Colonic mucosa (tissue), 4 donors: Measurements from ENCODE around the gene ZC3H4. TPM values are rescaled to one million over a fixed set of nuclear protein-coding genes. Genes with fewer than 3 reads are reported as not detected.

Experiments
- DNase-seq: peaks from one replicate; pipeline ENCODE4 v3.0.0-alpha.2; 2020
- H3K27ac ChIP-seq: fragments of 200-600 bp; one replicate; pipeline ENCODE4 v1.8.0; 2021
- H3K27me3 ChIP-seq: fragments of 200-600 bp; one replicate; pipeline ENCODE4 v1.8.0; 2021
- H3K36me3 ChIP-seq: fragments of 200-600 bp; one replicate; pipeline ENCODE4 v1.8.0; 2021
- H3K4me1 ChIP-seq: fragments of 200-600 bp; one replicate; pipeline ENCODE4 v1.8.0; 2021; ENCODE audit warnings: mild to moderate bottlenecking
- H3K4me3 ChIP-seq: fragments of 200-600 bp; one replicate; pipeline ENCODE4 v1.8.0; 2021
- H3K9ac ChIP-seq, 2 donors: one replicate each; pipeline ENCODE4 v1.7.0; 2013; ENCODE audit warnings: control low read depth in 2 of 2, low read depth in 2 of 2, low read length in 2 of 2
- H3K9me3 ChIP-seq: fragments of 200-600 bp; one replicate; pipeline ENCODE4 v1.8.0; 2021
- intact Hi-C: fragments of 100-400 bp; cut with DNase I; formaldehyde crosslinking; loops from one replicate; pipeline ENCODE4 v1.14.1; 2022
- total RNA-seq, 2 donors: library from RNA; stranded (reverse); fragmentation: NEBNext Ultra II Directional in 1 of 2; extraction: Animal tissue kit (Norgen Biotek cat#: 25700) in 1 of 2; gene quantifications; one replicate each; pipeline ENCODE4 v1.2.1, GENCODE V29; 2021
- TF ChIP-seq, protein P1 (sequence below): fragments of 200-600 bp; IDR thresholded peaks from one replicate; pipeline ENCODE4 v1.8.0; 2022; ENCODE audit warnings: antibody characterized with exemption, mild to moderate bottlenecking
- donor health status: healthy.
- donor health status: DM: no; HTN: no; CAD: no.
- donor health status: DM: no; HTN: no; CAD: no.

Gene ZC3H4
- total RNA-seq, 2 donors from 2014 or later, result 27.2 to 62.2 TPM

DNA sequence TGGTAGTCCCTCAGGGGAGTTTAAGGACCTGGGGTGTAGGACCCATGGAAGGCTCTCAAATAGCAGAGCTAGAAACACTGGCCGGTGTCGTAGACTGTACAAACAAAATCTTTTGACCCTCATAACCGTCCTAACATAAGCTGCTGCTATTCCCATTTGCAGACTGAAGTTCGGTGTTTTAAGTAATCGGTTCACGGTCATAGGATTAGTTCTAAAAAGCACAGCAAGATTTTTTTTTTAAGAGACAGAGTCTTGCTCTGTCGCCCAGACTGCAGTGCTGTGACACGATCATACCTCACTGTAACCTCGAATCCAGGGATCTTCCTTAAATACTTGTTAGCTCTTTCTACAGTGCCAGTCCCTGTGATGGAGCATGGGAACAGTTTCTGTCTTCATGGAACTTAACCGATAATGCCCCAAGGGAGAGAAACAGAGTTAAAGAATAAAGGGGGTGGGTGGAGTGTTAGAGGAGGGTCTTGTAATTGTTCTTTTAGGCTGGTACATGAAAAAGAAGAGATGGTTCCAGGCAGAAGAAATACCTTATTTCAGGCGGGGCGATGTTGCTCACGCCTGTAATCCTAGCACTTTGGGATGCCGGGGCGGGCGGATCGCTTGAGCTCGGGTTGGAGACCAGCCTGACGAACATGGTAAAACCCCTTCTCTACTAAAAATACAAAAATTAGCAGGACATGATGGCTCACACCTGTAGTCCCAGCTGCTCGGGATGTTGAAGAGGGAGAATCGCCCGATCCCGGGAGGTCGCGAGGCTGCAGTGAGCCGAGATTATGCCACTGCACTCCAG, 475 bp upstream of the ZC3H4 start:
- peak overlapping the region; percentile 81 for H3K4me3 ChIP-seq
- TF ChIP-seq, protein P1, sequence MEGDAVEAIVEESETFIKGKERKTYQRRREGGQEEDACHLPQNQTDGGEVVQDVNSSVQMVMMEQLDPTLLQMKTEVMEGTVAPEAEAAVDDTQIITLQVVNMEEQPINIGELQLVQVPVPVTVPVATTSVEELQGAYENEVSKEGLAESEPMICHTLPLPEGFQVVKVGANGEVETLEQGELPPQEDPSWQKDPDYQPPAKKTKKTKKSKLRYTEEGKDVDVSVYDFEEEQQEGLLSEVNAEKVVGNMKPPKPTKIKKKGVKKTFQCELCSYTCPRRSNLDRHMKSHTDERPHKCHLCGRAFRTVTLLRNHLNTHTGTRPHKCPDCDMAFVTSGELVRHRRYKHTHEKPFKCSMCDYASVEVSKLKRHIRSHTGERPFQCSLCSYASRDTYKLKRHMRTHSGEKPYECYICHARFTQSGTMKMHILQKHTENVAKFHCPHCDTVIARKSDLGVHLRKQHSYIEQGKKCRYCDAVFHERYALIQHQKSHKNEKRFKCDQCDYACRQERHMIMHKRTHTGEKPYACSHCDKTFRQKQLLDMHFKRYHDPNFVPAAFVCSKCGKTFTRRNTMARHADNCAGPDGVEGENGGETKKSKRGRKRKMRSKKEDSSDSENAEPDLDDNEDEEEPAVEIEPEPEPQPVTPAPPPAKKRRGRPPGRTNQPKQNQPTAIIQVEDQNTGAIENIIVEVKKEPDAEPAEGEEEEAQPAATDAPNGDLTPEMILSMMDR, result no peak
- no peaks in the 10 kb centered on the region for H3K36me3 ChIP-seq
- no peaks in the 10 kb centered on the region for H3K4me1 ChIP-seq
- H3K27ac ChIP-seq, result peak overlapping the region; percentile 100
- DNase-seq, result no peak
- H3K9ac ChIP-seq, result peak overlapping the region; percentile 83 to 99
- intact Hi-C loops, result no loop called here
- H3K9me3 ChIP-seq, result no peaks in the 10 kb centered on the region
- no peaks in the 10 kb centered on the region for H3K27me3 ChIP-seq

DNA sequence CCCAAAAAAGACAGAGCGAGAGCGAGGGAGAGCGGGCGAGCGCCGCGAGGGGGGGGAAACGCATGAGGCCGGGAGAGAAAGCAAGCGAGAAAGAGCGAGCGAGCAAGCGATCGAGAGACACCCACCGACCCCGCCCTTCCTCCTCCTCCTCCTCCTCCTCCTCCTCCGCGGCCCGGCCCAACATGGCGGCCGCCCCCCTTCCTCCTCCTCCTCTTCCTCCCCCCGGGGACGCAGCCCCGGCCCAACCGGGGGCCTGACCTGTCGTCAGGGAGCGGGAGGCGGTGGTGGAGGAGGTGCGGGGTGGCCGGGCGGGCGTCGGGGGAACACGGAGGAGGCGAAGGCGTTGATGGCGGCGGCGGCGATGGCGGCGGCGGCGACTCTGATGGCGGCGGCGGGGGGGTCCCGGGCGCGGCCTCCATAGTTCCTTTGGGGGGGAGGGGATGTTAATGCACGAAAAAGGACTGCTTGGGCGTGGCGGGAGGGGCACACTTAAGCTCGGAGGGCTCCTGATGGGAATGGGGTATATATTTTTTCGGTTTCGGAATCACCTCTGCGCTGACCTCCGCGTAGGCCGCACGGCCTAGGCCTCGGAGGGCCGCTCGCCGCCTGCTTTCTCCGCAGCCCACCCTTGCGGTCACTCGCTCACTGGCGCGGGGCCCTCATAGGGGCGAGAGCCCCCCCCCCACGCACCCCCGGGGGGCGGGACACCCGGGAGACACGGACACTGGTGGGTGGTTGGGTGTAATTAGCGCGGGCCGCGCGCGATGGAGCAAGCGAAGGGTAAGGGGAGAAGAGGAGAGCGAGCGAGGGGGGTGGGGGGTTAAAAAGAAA, 1.2 kb downstream of the ZC3H4 start:
- Histone ChIP-seq H3K9ac (peak overlapping the region; percentile 100), H3K27ac (peak overlapping the region; percentile 100), H3K4me3 (peak overlapping the region; percentile 81), H3K9me3 (no peaks in the 10 kb centered on the region), H3K4me1 (peaks cover 9% of the 10 kb centered on the region), H3K36me3 (no peaks in the 10 kb centered on the region), H3K27me3 (no peaks in the 10 kb centered on the region)
- DNase-seq, result peak; percentile 90
- TF ChIP-seq, protein P1, result no peak
- intact Hi-C loops, result no loop called here

DNA sequence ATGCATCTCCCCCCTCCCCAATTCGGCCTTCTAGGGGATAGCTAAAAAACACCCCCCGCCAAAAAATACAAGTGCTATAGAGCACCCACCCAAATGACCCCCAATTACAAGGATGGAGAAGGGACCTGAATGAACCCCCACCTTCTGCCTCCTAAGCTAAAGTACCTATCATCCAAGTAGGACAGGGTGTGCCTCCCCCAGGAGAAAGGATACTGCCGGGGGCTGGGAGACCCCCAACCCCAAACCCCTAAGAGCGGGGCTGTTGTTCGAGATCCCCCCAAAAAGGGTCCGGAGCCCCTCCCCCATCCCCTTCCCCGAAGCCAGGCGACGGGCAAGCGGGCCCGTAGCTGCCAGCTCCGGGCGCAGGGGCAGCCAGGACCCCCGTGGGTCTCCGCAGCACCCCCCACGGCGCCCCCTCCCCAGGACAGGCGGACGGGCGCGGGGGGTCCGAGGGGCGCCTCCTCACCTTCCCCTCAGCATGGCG, 1.9 kb downstream of the ZC3H4 start:
- intact Hi-C loops, result no loop called here
- Histone ChIP-seq H3K4me3 (peak overlapping the region; percentile 81), H3K27ac (peak overlapping the region; percentile 100), H3K36me3 (no peaks in the 10 kb centered on the region), H3K27me3 (no peaks in the 10 kb centered on the region), H3K9me3 (no peaks in the 10 kb centered on the region), H3K9ac (peak overlapping the region; percentile 100), H3K4me1 (peaks cover 14% of the 10 kb centered on the region)
- DNase-seq, result no peak
- TF ChIP-seq, protein P1, result no peak

DNA sequence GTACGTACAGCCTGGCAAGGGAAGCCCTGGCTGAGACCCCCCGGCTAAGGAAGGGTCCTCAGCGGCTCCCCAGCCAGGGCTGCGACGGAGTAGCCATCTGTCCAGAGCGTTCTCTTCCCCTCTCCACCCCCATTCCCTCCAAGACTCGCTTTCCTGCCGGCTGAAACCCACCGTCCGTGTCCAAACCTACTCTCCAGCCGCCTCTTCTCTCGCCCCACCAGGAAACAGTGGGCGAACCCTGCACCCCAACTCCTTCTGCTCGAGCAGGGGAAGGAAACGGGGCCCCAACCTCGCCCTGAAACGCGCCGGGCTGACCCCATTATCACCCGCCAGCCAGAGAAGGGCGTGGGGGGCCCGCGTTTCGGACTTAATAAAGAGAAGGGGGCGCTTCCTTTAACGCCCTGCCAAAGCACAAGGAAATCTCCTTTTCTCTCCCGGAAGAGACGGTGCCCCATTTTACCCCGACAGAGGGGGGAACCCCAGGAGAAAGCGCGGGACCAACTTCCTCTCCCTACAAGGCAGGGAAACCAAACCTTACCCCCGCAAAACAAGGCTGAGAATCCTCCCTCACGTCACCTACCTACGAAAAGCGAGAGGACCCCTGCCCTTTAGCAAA, 2.5 kb downstream of the ZC3H4 start:
- intact Hi-C loops, result no loop called here
- Histone ChIP-seq H3K4me3 (peak overlapping the region; percentile 81), H3K27ac (peak overlapping the region; percentile 100), H3K36me3 (no peaks in the 10 kb centered on the region), H3K27me3 (no peaks in the 10 kb centered on the region), H3K9ac (peak overlapping the region; percentile 100), H3K9me3 (no peaks in the 10 kb centered on the region), H3K4me1 (peaks cover 20% of the 10 kb centered on the region)
- peak; percentile 36 for DNase-seq
- TF ChIP-seq, protein P1, result no peak

DNA sequence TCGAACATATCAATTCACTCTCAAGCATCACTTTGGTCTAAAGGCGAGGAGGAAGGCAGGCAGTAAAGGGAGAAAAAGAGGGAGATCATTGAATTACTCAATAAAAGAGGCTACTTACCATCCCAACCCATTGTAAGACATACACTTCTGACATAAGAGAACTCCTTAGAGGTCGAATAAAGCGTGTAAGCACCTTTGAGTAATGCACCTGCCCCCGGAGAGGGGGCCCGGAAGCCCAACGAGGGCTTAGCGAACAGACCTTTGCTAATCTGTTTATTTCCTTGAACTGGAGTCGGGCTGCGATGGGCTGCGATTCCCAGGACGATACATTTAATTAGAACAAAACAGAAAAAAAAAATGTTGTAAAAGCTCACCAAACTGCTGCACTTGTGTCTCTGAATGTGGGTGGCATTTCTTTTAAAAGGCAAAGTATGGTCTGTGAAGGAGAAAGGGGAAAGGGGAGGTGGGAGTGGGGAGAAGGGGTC, 3.0 kb downstream of the ZC3H4 start:
- peak; percentile 50 for DNase-seq
- Histone ChIP-seq H3K36me3 (no peaks in the 10 kb centered on the region), H3K4me3 (peak overlapping the region; percentile 81), H3K27me3 (no peaks in the 10 kb centered on the region), H3K27ac (peak overlapping the region; percentile 100), H3K4me1 (peaks cover 21% of the 10 kb centered on the region), H3K9ac (peak overlapping the region; percentile 100), H3K9me3 (no peaks in the 10 kb centered on the region)
- TF ChIP-seq, protein P1, result no peak
- intact Hi-C loops, result no loop called here
